ENCODE measurements around the gene MYO1F.

DNA sequence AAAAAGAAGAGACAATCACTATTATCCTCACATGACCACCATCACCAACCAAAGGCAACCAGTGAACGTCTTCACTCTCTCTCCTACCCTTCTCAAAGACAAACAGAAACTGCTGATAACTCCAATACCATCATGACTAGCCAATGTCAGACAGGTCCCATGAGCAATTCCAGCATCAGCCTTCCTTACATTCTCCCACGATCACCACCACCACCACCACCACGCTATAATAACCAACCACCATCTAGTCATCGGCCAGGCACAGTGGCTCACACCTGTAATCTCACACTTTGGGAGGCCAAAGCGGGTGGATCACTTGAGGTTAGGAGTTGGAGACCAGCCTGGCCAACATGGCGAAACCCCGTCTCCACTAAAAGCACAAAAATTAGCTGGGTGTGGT is 3.9 kb downstream of the MYO1F start:
- TF ChIP-seq, protein P1, sequence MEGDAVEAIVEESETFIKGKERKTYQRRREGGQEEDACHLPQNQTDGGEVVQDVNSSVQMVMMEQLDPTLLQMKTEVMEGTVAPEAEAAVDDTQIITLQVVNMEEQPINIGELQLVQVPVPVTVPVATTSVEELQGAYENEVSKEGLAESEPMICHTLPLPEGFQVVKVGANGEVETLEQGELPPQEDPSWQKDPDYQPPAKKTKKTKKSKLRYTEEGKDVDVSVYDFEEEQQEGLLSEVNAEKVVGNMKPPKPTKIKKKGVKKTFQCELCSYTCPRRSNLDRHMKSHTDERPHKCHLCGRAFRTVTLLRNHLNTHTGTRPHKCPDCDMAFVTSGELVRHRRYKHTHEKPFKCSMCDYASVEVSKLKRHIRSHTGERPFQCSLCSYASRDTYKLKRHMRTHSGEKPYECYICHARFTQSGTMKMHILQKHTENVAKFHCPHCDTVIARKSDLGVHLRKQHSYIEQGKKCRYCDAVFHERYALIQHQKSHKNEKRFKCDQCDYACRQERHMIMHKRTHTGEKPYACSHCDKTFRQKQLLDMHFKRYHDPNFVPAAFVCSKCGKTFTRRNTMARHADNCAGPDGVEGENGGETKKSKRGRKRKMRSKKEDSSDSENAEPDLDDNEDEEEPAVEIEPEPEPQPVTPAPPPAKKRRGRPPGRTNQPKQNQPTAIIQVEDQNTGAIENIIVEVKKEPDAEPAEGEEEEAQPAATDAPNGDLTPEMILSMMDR (IDR thresholded peaks at IDR 0.05), result no peak
- TF ChIP-seq POLR2A (IDR thresholded peaks at IDR 0.05), result no peak

All from lower leg skin (tissue), 3 donors.